Mesothelial cell of epicardium (in vitro differentiated cells): ENCODE data around the gene ITPR1. TPM values are rescaled to one million over a fixed set of nuclear protein-coding genes. Genes with fewer than 3 reads are reported as not detected.

Experiments used
- DNase-seq, 2 experiments: peaks; one replicate each; pipeline ENCODE4 v3.0.0; 2021; ENCODE audit warnings: low spot score in 2 of 2; ENCODE audit not compliant: unreplicated experiment in 2 of 2
- H3K27ac Mint-ChIP-seq: 2 replicates; pipeline ENCODE4 v1.8.0; 2021; ENCODE audit warnings: mixed read lengths
- H3K27me3 Mint-ChIP-seq: 2 replicates; pipeline ENCODE4 v1.8.0; 2021; ENCODE audit warnings: low read depth, mixed read lengths
- H3K36me3 Mint-ChIP-seq: 2 replicates; pipeline ENCODE4 v1.8.0; 2021; ENCODE audit warnings: mixed read lengths
- H3K4me1 Mint-ChIP-seq: 2 replicates; pipeline ENCODE4 v1.8.0; 2021; ENCODE audit warnings: mixed read lengths
- H3K4me3 Mint-ChIP-seq: 2 replicates; pipeline ENCODE4 v1.8.0; 2021; ENCODE audit warnings: mild to moderate bottlenecking, moderate library complexity, mixed read lengths
- H3K9me3 Mint-ChIP-seq: 2 replicates; pipeline ENCODE4 v1.8.0; 2021; ENCODE audit warnings: mixed read lengths
- CTCF ChIP-seq: fragments of 200-600 bp; sonication (generic); IDR thresholded peaks from one replicate; pipeline ENCODE4 v1.5.0; 2021; ENCODE audit warnings: antibody characterized with exemption; ENCODE audit not compliant: unreplicated experiment
- total RNA-seq: library from RNA; stranded (reverse); gene quantifications from 3 replicates; pipeline ENCODE4 v1.2.1, GENCODE V29; 2021

Gene ITPR1
- total RNA-seq, 1 donor from 2014 or later: 21.3 TPM

GRCh38 chr3:4823986-4824925 lies 331.1 kb downstream of the ITPR1 start:
- Mint-ChIP-seq H3K36me3 (peaks cover 3% of the 10 kb centered on the region), H3K4me1 (peaks cover 35% of the 10 kb centered on the region), H3K27ac (no peak overlapping the region), H3K27me3 (no peaks in the 10 kb centered on the region), H3K4me3 (no peak overlapping the region), H3K9me3 (peaks cover 6% of the 10 kb centered on the region)
- TF ChIP-seq CTCF: no peak
- no peak for DNase-seq

- H3K27ac Mint-ChIP-seq: no peak overlapping the region
- peaks cover 31% of the 10 kb centered on the region for H3K4me1 Mint-ChIP-seq
- no peak overlapping the region for H3K4me3 Mint-ChIP-seq
- H3K27me3 Mint-ChIP-seq: no peaks in the 10 kb centered on the region
- peaks cover 3% of the 10 kb centered on the region for H3K36me3 Mint-ChIP-seq
- TF ChIP-seq CTCF: no peak
- DNase-seq: no peak
- peaks cover 6% of the 10 kb centered on the region for H3K9me3 Mint-ChIP-seq
Measured at GRCh38 chr3:4824926-4825325, 331.8 kb downstream of the ITPR1 start.

- H3K36me3 Mint-ChIP-seq: peaks cover 3% of the 10 kb centered on the region
- peaks cover 6% of the 10 kb centered on the region for H3K9me3 Mint-ChIP-seq
- no peak for DNase-seq
- peaks cover 31% of the 10 kb centered on the region for H3K4me1 Mint-ChIP-seq
- H3K4me3 Mint-ChIP-seq: no peak overlapping the region
- no peak overlapping the region for H3K27ac Mint-ChIP-seq
- no peaks in the 10 kb centered on the region for H3K27me3 Mint-ChIP-seq
- no peak for TF ChIP-seq CTCF
Measured at GRCh38 chr3:4825436-4826236, 332.5 kb downstream of the ITPR1 start.

GRCh38 chr3:4826237-4827100 lies 333.3 kb downstream of the ITPR1 start:
- H3K27ac Mint-ChIP-seq: no peak overlapping the region
- peaks cover 6% of the 10 kb centered on the region for H3K9me3 Mint-ChIP-seq
- TF ChIP-seq CTCF: no peak
- peaks cover 3% of the 10 kb centered on the region for H3K36me3 Mint-ChIP-seq
- H3K27me3 Mint-ChIP-seq: no peaks in the 10 kb centered on the region
- no peak for DNase-seq
- H3K4me3 Mint-ChIP-seq: no peak overlapping the region
- peaks cover 38% of the 10 kb centered on the region for H3K4me1 Mint-ChIP-seq

- TF ChIP-seq CTCF: no peak
- Mint-ChIP-seq H3K27ac (no peak overlapping the region), H3K4me3 (no peak overlapping the region), H3K27me3 (no peaks in the 10 kb centered on the region), H3K36me3 (peaks cover 3% of the 10 kb centered on the region), H3K9me3 (peaks cover 6% of the 10 kb centered on the region), H3K4me1 (peaks cover 44% of the 10 kb centered on the region)
- no peak for DNase-seq
Measured at GRCh38 chr3:4827767-4828166, 334.6 kb downstream of the ITPR1 start.
